GM23338 (cell line): ENCODE measurements around the gene TTYH3. TPM values are rescaled to one million over a fixed set of nuclear protein-coding genes. Genes with fewer than 3 reads are reported as not detected.

Source experiments
- ATAC-seq: fragments of 200-7000 bp; cut with Tn5 transposase; 3 replicates; pipeline ENCODE4 v1.9.1; 2020
- DNase-seq: peaks from one replicate; pipeline ENCODE4 v3.0.0-alpha.2; 2015; ENCODE audit warnings: low spot score
- H2AFZ ChIP-seq: fragments of 200-600 bp; sonication (generic); 2 replicates; pipeline ENCODE4 v1.8.0; 2016; ENCODE audit warnings: antibody characterized with exemption, mild to moderate bottlenecking, moderate library complexity
- H3F3A ChIP-seq: fragments of 200-600 bp; sonication (generic); replicated peaks from 2 replicates; pipeline ENCODE4 v1.8.0; 2017; ENCODE audit warnings: antibody characterized with exemption, mixed run types, low read depth
- H3K27ac ChIP-seq: fragments of 200-600 bp; sonication (generic); 2 replicates; pipeline ENCODE4 v1.6.1; 2016; ENCODE audit warnings: low read depth
- H3K27me3 ChIP-seq: fragments of 200-600 bp; sonication (generic); 2 replicates; pipeline ENCODE4 v1.8.0; 2016; ENCODE audit warnings: mild to moderate bottlenecking, mixed run types, moderate library complexity; ENCODE audit not compliant: insufficient read depth
- H3K36me3 ChIP-seq: fragments of 200-600 bp; sonication (generic); 2 replicates; pipeline ENCODE4 v1.8.0; 2016; ENCODE audit warnings: mild to moderate bottlenecking; ENCODE audit not compliant: insufficient read depth
- H3K4me1 ChIP-seq: fragments of 200-600 bp; sonication (generic); 2 replicates; pipeline ENCODE4 v1.8.0; 2016; ENCODE audit warnings: mild to moderate bottlenecking, moderate library complexity; ENCODE audit not compliant: insufficient read depth
- H3K4me2 ChIP-seq: fragments of 200-600 bp; sonication (generic); 2 replicates; pipeline ENCODE4 v1.7.1; 2017; ENCODE audit warnings: mixed run types
- H3K4me3 ChIP-seq: fragments of 200-600 bp; sonication (generic); 2 replicates; pipeline ENCODE4 v1.6.1; 2016; ENCODE audit warnings: mixed run types
- H3K79me2 ChIP-seq: fragments of 200-600 bp; sonication (generic); replicated peaks from 2 replicates; pipeline ENCODE4 v1.8.0; 2017; ENCODE audit warnings: mild to moderate bottlenecking; ENCODE audit not compliant: insufficient read depth
- H3K9me2 ChIP-seq: fragments of 200-600 bp; sonication (generic); 2 replicates; pipeline ENCODE4 v1.8.0; 2017; ENCODE audit not compliant: insufficient read depth
- H4K20me1 ChIP-seq: fragments of 200-600 bp; sonication (generic); replicated peaks from 2 replicates; pipeline ENCODE4 v1.8.0; 2017; ENCODE audit warnings: mild to moderate bottlenecking; ENCODE audit not compliant: insufficient read depth
- H3K27ac Mint-ChIP-seq: 2 replicates; pipeline ENCODE4 v1.8.0; 2020; ENCODE audit warnings: inconsistent platforms, mild to moderate bottlenecking, moderate library complexity, mixed read lengths
- H3K27me3 Mint-ChIP-seq: 3 replicates; pipeline ENCODE4 v1.8.0; 2022; ENCODE audit warnings: low read depth, mild to moderate bottlenecking, moderate library complexity, mixed read lengths, inconsistent platforms; ENCODE audit not compliant: insufficient read depth, poor library complexity
- H3K36me3 Mint-ChIP-seq: 3 replicates; pipeline ENCODE4 v1.8.0; 2021; ENCODE audit warnings: low read depth, mild to moderate bottlenecking, inconsistent platforms, moderate library complexity, mixed read lengths
- H3K4me1 Mint-ChIP-seq: 3 replicates; pipeline ENCODE4 v1.8.0; 2020; ENCODE audit warnings: mild to moderate bottlenecking, inconsistent platforms, mixed read lengths
- H3K4me3 Mint-ChIP-seq: 3 replicates; pipeline ENCODE4 v1.8.0; 2021; ENCODE audit warnings: moderate library complexity, mild to moderate bottlenecking, inconsistent platforms, mixed read lengths
- H3K9me3 Mint-ChIP-seq: 3 replicates; pipeline ENCODE4 v1.8.0; 2020; ENCODE audit warnings: moderate library complexity, mild to moderate bottlenecking, inconsistent platforms, mixed read lengths
- CREB1 ChIP-seq: fragments of 250-450 bp; sonication (Bioruptor Pico); IDR thresholded peaks from 2 replicates; pipeline ENCODE4 v1.5.0; 2020; ENCODE audit warnings: low read depth, mild to moderate bottlenecking, moderate library complexity
- CTCF ChIP-seq, 2 experiments: fragments of 200-600 bp in 1 of 2; sonication (generic) in 1 of 2; conservative IDR thresholded peaks; 2 replicates each; pipeline versions ENCODE4 v1.5.1 to v1.6.1; 2016 to 2017; ENCODE audit warnings: antibody characterized with exemption in 2 of 2, low read depth in 2 of 2, mild to moderate bottlenecking in 2 of 2, moderate library complexity in 1 of 2
- ETS1 ChIP-seq: IDR thresholded peaks from 2 replicates; pipeline ENCODE4 v1.6.1; 2016; ENCODE audit warnings: antibody characterized with exemption
- EZH2 ChIP-seq: fragments of 200-600 bp; sonication (generic); IDR thresholded peaks from one replicate; pipeline ENCODE4 v1.8.0; 2017; ENCODE audit warnings: antibody characterized with exemption, mild to moderate bottlenecking, low read depth; ENCODE audit not compliant: unreplicated experiment
- JUNB ChIP-seq: IDR thresholded peaks from one replicate; pipeline ENCODE4 v1.6.1; 2016; ENCODE audit warnings: antibody characterized with exemption; ENCODE audit not compliant: unreplicated experiment
- NANOG ChIP-seq: IDR thresholded peaks from 2 replicates; pipeline ENCODE4 v1.6.1; 2016; ENCODE audit warnings: antibody characterized with exemption, borderline replicate concordance
- POLR2AphosphoS5 ChIP-seq: IDR thresholded peaks from 2 replicates; pipeline ENCODE4 v1.6.1; 2016; ENCODE audit warnings: antibody characterized with exemption, low read depth
- REST ChIP-seq: IDR thresholded peaks from one replicate; pipeline ENCODE4 v1.6.1; 2018; ENCODE audit warnings: antibody characterized with exemption; ENCODE audit not compliant: unreplicated experiment
- STAT1 ChIP-seq: IDR thresholded peaks from one replicate; pipeline ENCODE4 v1.6.1; 2016; ENCODE audit warnings: antibody characterized with exemption; ENCODE audit not compliant: unreplicated experiment
- ZNF114 ChIP-seq: fragments of 250-450 bp; sonication (Bioruptor Pico); IDR thresholded peaks from 2 replicates; pipeline ENCODE4 v1.5.0; 2020; ENCODE audit warnings: mild to moderate bottlenecking, moderate library complexity
- ZNF331 ChIP-seq: fragments of 250-450 bp; sonication (Bioruptor Pico); IDR thresholded peaks from 2 replicates; pipeline ENCODE4 v1.5.0; 2020; ENCODE audit warnings: low read depth, mild to moderate bottlenecking, moderate library complexity
- ZNF462 ChIP-seq: fragments of 250-450 bp; sonication (Bioruptor Pico); IDR thresholded peaks from 2 replicates; pipeline ENCODE4 v1.5.0; 2020; ENCODE audit warnings: mild to moderate bottlenecking, moderate library complexity
- polyA plus RNA-seq: library from polyadenylated mRNA; unstranded; fragments of >200 nt; fragmentation: Nextera tagmentation; extraction: Ambion mirVana; gene quantifications from 2 replicates; pipeline ENCODE4 v1.2.1, GENCODE V29; 2016
- total RNA-seq: library from RNA; depleted of rRNA; stranded (reverse); fragments of >200 nt; shearing (Covaris generic); gene quantifications from 2 replicates; pipeline ENCODE4 v1.2.3, GENCODE V29; 2014

TTYH3 gene
- total and polyA plus RNA-seq, 2 experiments from 2014 or later = 59.6 to 126 TPM

- no peak overlapping the region for H2AFZ ChIP-seq
- no peaks in the 10 kb centered on the region for H3K9me3 Mint-ChIP-seq
- no peak for DNase-seq
- no peaks in the 10 kb centered on the region for H3K79me2 ChIP-seq
- ATAC-seq = no peak
- H3K4me3 Mint-ChIP-seq = no peak overlapping the region
- no peaks in the 10 kb centered on the region for H3F3A ChIP-seq
- H4K20me1 ChIP-seq = no peaks in the 10 kb centered on the region
- no peak overlapping the region for H3K4me3 ChIP-seq
- 0 out of 2 replicates have a peak overlapping the region, but pooled peaks have one; percentile 30 for H3K27ac Mint-ChIP-seq
- no peaks in the 10 kb centered on the region for H3K36me3 ChIP-seq
- no peaks in the 10 kb centered on the region for H3K36me3 Mint-ChIP-seq
- no peaks in the 10 kb centered on the region for H3K27me3 ChIP-seq
- H3K27me3 Mint-ChIP-seq = peaks cover 8% of the 10 kb centered on the region
- H3K4me1 ChIP-seq = no peaks in the 10 kb centered on the region
- H3K9me2 ChIP-seq = no peaks in the 10 kb centered on the region
- H3K27ac ChIP-seq = no peak overlapping the region
- TF ChIP-seq CREB1 (CRISPR knock-in tag) = no peak
- no peak for TF ChIP-seq ETS1
- TF ChIP-seq POLR2AphosphoS5 = no peak
- TF ChIP-seq CTCF (conservative IDR thresholded peaks at IDR 0.05; ENCODE audit: low read depth in 2 of 2) = no peak
- TF ChIP-seq EZH2 = no peak
- no peak for TF ChIP-seq REST
- no peak for TF ChIP-seq JUNB
- TF ChIP-seq STAT1 = no peak
- no peak for TF ChIP-seq ZNF462 (CRISPR knock-in tag)
- TF ChIP-seq ZNF331 (CRISPR knock-in tag) = no peak
- TF ChIP-seq ZNF114 = no peak
- no peak for TF ChIP-seq NANOG
- H3K4me2 ChIP-seq = no peak overlapping the region
- H3K4me1 Mint-ChIP-seq = peaks cover 17% of the 10 kb centered on the region
Observed at GRCh38 chr7:2585446-2585845, 46.3 kb upstream of the TTYH3 start.
